HG02970 (cell line): ENCODE data around the gene PBX1.

Source experiments
- ATAC-seq: cut with Tn5 transposase; IDR thresholded peaks from one replicate; pipeline ENCODE4 v1.9.1; 2021; ENCODE audit warnings: mild to moderate bottlenecking, moderate library complexity, moderate number of reproducible peaks; ENCODE audit not compliant: unreplicated experiment, low FRiP score

Gene PBX1

DNA sequence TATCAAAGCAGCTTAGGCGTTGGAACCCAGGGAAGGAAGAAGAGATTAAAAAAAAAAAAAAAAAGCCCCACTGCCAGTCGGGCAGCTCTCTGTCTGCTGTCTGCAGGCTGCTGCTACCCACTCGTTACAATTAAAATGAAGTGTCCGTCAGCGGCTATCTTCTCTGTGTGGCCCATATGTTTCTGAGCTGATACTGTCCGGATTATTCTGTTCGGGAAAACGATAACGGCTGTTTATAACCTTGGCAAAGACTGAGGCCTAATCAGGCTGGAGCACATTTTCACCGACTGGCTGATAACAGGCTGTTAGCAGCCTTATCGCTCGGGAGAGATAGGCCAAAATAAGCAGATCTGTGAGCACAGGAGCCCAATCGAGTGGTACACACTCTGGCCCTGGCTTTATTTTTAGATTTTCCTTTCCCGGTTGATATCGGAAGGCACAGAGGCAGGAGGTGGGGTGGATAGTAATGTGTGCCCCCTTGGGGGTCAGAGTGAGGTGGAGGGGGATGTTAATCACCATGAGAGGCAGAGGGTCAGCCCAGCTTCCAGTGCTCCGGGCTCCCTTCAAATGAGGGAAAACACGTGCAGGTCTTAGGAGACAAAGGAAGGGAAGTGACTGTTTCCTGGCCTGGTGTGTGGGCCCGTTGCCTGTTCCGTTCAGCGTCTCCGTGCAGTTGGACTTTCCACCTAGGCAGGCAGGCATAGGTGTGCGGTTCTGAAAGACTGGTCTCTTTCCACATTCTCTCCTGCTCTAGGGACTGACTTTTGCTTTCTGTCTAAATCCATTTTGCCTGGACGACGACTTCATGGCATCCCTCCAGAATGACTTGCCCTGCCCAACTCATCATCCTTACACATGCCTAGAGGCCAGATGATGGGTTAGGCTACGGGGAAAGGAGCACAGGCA, 153.4 kb downstream of the PBX1 start:
- ATAC-seq, result no peak

DNA sequence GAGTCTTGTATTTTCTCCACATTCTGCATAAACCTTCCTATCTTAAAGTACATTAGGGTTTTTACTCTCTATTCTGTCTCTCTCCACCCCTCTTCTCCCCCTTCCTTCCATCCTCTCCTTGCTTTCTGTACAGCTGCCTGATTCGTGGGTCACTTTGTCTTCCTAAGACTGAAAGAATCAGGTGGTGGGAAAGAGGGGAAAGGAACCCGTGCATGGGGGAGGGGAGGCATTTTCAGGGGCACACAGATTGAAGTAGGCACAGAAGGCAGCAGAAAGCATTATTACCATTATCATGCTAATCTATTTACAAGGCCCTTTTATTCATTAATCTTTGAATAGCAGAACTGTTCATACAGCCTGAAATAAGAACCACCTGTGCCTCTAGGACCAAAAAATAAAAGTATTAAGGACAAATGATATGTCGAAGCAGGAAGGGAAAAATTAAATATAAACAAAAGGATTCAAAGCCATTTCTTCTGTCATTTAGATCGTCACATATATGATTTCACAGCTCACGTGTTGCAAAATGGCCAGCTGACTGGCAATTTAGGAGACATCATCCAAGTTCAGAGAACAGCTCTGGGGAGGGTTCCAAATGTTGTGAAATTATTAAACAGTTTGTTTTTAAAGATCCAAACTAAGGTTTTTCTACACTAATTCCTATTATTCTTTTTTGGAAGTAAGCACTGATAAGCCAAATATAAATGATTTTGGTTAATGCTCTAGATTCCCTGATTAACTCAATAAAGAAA, 154.6 kb downstream of the PBX1 start:
- ATAC-seq, result no peak

DNA sequence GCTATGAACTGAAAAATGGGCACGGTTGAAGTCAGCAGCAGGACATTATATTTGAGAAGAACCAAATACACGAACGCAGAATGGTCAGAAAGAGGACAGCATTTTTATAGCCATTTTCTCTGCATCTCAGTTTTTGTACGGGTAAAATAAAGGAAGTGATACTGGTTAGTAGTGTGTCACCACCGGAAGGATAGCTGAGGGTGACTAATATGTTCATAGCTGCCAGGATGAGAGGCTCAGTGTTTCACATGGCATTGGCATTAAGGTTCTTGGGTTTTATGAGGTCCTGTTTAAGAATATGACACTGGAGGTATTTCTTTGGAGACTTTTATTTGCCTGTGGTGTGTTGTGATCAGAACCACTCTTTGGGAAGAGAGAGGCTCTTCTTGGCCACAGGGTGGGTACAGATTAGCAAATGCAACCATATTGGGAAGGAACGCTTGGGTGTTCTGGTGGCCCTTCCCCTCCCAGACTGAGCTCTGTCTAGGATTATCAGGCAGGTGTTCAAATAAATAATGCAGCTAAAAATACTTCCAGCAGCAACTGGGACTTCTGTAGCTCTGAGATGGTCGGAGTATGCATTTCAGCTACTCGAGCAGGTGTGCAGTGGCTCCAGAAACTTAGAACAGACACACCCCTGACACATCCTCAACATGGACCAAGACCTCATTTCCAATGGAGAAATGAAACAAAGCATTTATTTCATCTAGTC, 158.2 kb downstream of the PBX1 start:
- peak; percentile 77 for ATAC-seq

DNA sequence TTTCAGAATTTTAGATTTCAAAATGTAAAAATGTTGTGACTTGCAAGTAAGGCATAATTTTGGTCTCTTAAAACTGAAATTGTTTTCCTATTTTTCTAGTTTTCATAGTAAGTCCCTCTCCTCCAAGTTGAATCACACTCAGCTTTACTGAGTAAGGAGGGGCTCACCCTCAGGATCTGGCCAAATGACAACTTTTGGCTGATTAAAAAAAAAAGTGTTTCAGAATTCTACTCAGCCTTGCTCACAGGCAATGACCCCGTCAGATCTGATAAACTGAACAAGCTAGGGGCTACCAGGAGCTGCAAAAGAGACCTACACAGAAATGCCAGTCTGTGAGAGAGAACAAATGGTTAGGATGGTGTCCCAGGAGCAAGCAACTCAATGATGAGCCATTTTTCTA, 159.8 kb downstream of the PBX1 start:
- no peak for ATAC-seq

DNA sequence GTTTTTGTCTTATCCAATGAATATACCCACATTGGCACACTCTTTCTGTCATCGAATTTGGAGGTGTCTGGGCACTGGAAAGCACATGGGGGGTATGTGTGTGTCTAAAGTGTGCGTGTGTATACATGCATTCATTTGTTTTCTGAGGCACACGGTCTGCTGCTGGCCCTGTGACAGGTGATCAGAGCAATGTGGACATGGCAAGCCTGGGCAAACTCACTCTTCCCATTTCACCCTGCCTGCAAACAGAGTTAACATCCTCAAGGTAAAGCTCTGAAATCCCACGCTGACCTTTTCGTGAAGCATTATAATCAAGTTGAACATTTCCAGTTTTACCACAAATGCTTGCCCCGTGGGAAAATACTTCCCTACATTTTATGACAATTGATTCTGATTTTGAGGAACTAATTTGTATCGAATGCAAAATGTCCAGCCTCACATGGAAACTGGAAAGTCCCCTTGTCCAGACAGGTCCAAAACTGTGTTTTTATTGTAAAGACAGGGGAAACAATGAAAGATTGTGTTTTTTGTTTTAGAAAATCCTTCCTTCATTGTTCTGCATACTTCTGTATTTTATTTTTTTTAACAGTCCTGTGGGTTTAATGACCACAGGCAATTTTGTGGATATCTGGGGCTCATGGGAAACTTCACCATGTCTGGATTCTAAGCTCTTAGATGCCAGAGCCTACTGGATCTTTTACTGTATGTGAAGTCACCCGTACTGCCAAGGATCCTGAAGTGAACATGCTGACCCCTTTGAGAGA, 160.9 kb downstream of the PBX1 start:
- no peak for ATAC-seq

DNA sequence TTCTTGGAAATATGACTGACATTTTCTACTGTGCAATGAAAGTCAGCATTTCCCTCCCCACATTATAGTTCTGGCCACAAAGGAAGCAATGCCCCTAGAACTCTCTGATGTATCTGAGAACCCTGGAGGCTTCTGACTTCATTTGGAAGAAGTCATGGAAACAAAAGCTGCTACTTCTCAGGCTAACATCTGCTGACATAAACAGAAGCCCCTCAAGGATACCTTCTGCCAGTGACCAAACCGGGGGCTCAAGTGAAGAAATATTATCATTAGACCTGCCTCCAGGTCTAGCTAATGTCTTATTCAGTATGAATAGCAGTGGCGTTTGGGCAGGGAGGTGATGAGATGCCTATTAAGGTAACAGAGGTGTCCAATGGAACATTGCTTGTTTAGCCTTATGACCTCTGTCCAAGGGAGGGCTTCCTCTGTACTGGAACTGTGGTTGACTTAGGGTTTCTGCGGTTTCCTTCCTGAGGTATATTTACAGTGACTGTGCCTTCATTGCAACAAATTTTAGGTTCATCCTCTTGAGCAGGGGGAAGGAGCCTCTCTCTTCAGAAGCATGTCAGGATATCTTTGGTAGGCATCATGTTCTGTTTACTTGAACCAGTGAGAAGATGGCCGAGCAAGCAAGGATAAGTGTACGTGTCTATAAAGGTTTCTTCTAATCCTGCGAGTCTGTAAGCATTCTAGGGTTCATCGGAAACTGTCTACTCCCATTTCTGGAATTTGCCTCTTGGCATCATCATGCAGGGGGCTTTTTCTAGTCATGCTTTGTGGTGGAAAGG, 161.7 kb downstream of the PBX1 start:
- no peak for ATAC-seq

DNA sequence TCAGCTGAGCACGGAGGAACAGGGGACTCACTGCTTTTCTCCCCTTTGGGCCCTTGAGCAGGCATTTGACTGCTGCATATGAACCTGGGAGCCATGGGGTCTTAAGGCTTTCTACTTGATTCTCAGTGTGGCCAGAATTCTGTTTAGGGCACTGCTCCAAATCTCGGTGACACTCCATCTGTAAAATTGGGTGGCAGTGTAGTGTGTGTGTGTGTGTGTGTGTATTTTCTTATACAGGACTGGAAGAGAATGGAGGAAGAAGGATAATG, 162.2 kb downstream of the PBX1 start:
- no peak for ATAC-seq

DNA sequence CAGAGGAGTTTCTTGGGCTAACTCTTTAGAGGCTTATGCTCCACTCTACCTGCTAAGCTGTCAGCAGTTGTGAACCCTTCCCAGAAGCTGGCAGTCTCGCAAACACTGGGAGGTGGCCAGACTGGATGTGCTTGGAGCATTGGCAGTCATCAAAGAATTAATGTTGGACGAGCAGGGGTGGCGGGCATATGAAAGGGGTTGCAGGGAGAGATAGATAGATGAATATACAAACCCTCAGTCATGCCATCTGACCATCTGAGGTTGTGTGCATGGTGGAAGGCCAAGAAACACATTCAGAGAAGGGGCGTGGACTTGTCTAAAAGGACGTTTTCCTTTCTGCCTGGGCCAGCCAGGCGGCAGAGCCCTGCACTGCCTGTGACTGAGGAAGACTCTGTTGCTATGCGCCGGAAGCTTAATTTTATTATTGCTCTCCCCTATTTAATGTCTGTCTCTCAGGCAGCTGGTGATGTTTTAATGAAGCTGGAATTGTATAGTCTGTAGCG, 164.4 kb downstream of the PBX1 start:
- ATAC-seq, result no peak

DNA sequence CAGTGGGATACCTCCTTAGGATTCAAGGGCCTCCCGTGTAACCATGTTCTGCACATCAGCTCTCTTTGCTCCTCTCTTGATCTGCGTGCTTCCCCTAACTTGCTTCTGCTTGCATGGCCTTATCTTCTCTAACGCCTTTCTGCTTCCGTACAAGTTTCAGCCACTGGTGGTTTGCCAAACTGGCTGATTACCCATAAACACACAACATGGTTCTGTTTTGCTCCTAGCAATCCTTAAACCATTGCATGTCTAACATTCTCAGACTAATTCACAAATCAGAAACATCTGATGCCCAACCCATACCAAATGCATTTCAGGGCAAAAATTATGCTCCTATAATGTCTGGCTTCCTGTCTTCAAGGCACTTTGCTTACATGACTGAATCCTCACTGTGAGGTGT, 166.4 kb downstream of the PBX1 start:
- no peak for ATAC-seq

DNA sequence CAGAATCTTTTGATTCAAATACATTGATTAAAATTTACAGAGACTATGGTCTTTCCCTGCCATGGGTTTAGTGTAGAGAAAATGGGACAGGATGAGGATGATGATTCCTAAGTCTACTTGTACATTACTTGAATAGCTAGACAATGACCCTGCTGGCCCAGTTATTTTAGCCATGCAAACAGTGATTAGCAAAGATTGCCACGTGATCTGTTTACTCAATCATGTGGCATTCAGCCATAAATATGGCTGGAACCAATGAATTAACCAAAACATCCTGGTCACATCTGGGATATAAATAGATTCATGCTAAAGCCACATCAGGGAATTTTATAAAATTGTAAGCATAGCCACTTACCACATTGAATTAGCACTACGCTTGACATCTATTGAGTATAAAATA, 167.3 kb downstream of the PBX1 start:
- ATAC-seq, result no peak

DNA sequence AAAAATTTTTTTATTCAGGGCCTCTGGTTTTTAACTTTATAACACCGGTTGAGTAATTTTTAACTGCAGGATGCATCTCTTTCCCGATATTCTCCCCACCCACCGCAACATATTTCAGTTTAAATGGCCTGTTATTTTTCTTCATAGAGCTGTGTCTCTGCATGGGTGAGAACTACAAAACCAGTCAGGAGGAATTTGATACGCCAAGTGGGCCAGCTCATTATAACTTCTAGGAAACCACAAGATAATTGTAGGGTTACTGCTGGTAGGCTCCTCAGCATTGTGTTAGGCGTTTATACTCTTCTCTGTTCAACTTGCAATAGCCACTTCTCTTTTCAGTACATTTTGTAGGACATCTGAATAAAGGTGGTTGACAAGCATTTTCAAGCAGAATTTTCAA, 169.7 kb downstream of the PBX1 start:
- ATAC-seq, result no peak

DNA sequence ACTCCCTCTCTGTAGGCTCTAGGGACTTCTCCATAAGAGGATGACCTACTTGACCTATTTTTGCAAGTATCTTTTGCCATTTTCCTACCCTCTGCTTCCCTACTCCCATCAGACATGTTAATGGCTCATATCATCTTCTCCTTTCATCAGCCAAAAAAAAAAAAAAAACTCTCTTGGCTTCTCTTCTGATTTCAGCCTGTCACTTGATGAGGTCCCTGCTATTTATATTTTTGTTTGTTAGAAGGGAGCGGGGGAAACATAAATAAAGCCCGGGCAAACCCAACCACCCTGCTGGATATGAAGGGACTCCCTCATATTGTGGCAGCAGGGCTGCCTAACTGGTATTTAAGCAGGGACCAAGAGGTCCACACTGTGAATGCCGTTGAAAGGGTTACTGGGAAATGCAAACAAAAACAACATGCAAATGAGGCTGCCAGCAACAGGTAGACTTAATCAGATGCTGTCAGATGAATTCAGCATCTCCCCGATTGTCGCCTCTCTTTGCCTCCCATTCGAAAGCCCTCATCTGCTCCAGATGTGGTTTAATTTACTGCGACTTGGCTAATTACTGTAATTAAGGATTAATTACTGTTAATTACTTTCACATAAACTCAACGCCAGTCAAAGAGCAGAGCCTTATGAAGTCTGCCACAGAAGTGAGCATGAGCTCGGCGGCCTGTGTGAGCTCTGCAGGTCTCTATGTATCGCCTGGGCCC, 172.3 kb downstream of the PBX1 start:
- ATAC-seq, result no peak

DNA sequence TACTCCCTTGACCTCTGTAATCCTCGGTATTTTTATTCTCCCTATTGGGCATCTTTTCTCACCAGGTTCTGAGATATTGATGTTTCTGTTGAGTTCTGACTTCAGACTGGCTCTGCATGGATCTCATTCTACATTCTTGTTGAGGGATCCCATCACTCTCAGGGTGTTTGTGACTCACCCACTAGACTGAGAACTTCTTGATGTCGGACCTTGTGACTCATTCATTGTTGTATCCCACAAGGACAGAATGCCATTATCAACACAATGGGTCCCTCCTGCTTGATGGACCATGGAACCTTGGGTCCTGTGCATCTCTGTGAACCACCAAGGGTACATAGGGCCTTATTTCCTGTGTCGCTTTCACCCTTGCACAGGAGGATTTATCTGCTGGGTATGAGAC, 174.1 kb downstream of the PBX1 start:
- no peak for ATAC-seq

DNA sequence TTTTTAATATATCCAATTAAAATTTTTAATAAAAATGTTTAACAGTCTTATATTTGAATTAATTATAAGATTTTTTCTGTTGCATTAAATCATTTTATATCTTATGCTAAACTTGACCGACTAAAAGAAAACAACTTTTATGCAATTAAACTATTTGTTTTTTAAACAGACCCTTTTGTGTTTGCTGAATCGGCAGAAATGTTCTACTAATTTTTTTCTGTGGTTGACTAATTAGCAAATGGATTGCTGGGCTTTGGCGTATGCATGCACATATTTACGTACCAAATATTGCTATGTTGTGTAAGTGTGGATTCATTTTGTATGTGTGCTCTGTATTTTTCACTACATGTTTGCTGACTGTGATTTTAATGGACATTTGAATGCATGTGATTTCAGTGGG, 174.8 kb downstream of the PBX1 start:
- ATAC-seq, result no peak

DNA sequence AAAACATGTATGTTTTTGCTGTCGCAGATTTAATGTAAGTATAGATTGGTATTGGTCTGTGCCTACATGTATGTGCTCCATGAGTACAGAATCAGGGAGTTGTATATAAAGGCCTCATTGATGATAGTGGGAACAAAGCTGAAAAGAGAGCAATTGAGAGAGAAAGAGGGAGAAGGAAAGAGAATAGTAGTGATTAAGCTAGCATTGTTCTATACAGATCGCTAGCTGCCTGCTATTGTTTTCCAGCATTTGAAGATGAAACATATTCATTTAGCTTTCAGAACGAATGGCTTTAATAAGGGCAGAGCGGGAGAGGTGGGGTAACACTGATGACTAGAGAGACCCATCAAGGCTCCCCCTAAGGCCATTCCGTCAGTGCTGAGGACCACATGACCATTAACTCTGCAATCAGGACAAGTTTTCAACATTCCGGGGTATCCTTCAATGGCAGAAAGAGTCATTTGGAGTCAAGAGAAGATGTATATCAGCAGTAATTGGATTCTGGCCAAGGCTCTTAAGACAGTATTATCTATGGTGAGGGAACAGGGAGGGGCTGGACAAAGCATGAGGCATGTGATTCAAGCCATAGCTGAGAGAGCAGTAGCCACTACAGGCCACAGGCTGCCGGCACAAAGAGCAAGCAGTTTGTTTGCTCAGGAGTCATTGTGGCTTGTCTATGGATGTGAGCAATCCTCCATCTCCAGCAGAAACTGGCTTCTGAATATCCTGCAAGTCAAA, 176.5 kb downstream of the PBX1 start:
- ATAC-seq, result no peak

DNA sequence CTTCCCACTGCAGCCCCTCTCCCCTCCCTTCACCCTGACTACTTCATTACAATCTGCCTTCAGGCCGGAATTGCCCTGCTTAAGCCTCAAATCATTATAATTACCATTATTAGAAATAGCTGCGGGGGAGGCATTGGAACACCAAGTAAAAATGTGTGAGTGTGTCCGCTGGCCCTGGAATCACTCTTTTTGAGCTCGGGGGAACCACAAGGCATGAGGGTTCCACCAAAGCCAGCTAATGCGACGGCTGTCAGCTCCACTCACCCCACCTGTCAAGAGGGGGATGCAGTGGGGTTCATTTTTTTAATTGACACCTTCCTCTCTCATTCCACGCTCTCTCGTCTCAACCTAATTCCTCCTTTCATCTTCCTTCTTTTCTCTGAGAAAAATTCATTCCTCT, 177.2 kb downstream of the PBX1 start:
- no peak for ATAC-seq

DNA sequence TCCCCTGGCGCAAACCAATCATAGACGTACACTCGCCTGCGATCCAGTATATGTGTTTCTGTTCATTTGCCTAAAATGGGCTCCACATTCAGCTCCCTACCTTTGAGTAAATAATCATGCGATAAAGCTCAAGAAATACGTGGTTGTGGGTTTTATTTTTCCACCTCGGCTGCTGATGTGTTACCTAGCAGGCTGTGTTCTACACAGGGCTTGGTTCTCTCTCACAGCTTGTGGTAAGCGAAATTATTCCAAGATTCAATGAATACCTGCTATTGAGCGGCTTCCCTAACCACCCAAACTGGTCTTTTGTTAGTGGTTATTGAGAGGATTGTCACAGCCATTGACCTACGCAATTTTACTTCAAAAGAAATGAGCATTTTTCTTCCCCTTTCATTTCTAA, 180.2 kb downstream of the PBX1 start:
- ATAC-seq, result no peak

DNA sequence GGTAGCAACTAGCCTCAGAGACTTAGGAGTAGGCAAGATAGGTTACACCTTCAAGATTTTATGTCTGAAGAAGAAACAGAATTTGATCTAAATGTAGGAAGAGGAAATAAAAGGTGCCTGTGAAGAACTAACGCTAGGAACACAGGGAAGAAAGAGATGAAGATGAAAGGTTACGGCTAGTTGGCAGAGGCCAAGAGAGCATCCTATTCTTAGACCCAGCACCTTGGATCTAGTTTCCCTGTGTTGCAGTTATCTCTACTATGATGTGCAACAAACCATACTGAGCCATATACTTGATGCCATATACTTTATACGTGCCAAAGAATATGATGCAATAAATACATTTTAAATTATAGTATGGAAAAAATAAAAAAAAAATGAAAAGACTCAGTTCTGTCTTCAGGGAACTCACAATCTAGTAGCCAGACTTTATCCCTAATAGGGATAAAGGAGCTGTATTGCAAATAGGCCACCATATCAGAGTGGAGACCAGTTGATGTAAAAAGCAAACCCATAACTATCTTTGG, 181.1 kb downstream of the PBX1 start:
- no peak for ATAC-seq
